GM12892 (cell line): ENCODE measurements around the gene CEP70.

Experiments used
- POLR2A ChIP-seq: IDR thresholded peaks from 2 replicates; pipeline ENCODE4 v1.6.1; 2011; ENCODE audit warnings: low read depth, low read length, control low read depth
- POLR2AphosphoS5 ChIP-seq: IDR thresholded peaks from 2 replicates; pipeline ENCODE4 v1.6.1; 2011; ENCODE audit warnings: low read depth, low read length, control low read depth

DNA sequence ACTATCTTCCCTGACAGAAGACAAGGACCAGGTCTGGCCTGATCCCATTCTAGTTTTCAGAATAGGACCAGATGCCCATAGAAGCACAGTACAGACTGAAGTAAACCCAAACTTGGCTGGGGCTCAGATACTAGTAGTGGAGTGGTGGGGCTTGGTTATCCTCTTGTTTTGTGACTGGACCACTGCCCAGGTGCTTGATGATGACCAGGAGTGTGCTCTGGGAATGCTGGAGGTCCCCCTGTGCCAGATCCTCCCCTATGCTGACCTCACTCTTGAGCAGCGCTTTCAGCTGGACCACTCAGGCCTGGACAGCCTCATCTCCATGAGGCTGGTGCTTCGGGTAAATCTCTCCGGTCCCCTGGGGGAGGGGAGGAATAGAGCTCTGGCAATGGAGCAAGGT is 123.4 kb downstream of the CEP70 start:
- TF ChIP-seq POLR2AphosphoS5, result no peak
- no peak for TF ChIP-seq POLR2A
